ENCODE measurements around the gene CARHSP1. TPM values are rescaled to one million over a fixed set of nuclear protein-coding genes. Genes with fewer than 3 reads are reported as not detected.

The CARHSP1 gene
- total RNA-seq, 1 experiment from 2014 or later, result 79.7 TPM

DNA sequence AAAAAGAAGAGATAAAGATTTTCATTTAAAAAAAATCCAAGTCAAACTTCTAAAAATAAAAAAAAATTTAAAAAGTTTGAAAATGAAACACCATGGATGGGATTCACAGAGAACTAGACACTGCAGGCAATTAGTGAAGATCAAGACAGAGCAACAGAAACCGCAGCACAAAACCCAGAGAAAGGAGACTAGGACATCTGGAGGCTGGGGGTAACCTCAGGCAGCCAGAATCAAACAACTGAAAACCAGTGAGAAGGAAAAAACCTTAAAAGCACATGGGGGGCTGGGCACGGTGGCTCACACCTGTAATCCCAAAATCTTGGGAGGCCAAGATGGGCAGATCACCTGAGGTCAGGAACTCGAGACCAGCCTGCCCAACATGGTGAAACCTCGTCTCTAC is 44.0 kb upstream of the CARHSP1 start:
- DNase-seq (ENCODE audit: low read depth, low spot score) (no peak), ATAC-seq (no peak)
- H3K9me2 ChIP-seq (ENCODE audit: insufficient read depth), result no peaks in the 10 kb centered on the region
- H3K4me3 ChIP-seq (replicated peaks in 1 of 2; ENCODE audit: low read depth in 1 of 2, low read length in 2 of 2), result no peak overlapping the region
- H2AFZ ChIP-seq (ENCODE audit: low read depth, low read length, poor library complexity, severe bottlenecking), result no peak overlapping the region
- H3K4me1 ChIP-seq (ENCODE audit: control insufficient read depth in 1 of 2, insufficient read depth in 2 of 2, low read length in 2 of 2), result no peaks in the 10 kb centered on the region
- no TSS peak for BruUV-seq (replicated peaks)
- intact Hi-C loops (cut with micrococcal nuclease), result no loop called here
- TF ChIP-seq, protein P1, sequence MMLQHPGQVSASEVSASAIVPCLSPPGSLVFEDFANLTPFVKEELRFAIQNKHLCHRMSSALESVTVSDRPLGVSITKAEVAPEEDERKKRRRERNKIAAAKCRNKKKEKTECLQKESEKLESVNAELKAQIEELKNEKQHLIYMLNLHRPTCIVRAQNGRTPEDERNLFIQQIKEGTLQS (IDR thresholded peaks at IDR 0.05), result no peak
- TF ChIP-seq FOSL1 (IDR thresholded peaks at IDR 0.05; ENCODE audit: low read depth) (no peak), ELF1 (IDR thresholded peaks at IDR 0.05; ENCODE audit: borderline replicate concordance, low read depth) (no peak), TCF7L2 (IDR thresholded peaks at IDR 0.05; ENCODE audit: borderline replicate concordance, extremely low read depth, insufficient read depth, insufficient read length) (no peak), ZNF274 (IDR thresholded peaks at IDR 0.05; ENCODE audit: low read depth, low read length) (no peak), POLR2AphosphoS5 (IDR thresholded peaks at IDR 0.05; ENCODE audit: low read depth, low read length) (no peak), SIN3A (IDR thresholded peaks at IDR 0.05; ENCODE audit: low read depth) (no peak), POLR2A (IDR thresholded peaks at IDR 0.05; ENCODE audit: borderline replicate concordance, extremely low read depth, insufficient read depth, insufficient read length) (no peak), CEBPB (IDR thresholded peaks at IDR 0.05; ENCODE audit: low read depth) (no peak)
- TF ChIP-seq, protein P2, sequence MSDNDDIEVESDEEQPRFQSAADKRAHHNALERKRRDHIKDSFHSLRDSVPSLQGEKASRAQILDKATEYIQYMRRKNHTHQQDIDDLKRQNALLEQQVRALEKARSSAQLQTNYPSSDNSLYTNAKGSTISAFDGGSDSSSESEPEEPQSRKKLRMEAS (IDR thresholded peaks at IDR 0.05), result no peak
- TF ChIP-seq, protein P3, sequence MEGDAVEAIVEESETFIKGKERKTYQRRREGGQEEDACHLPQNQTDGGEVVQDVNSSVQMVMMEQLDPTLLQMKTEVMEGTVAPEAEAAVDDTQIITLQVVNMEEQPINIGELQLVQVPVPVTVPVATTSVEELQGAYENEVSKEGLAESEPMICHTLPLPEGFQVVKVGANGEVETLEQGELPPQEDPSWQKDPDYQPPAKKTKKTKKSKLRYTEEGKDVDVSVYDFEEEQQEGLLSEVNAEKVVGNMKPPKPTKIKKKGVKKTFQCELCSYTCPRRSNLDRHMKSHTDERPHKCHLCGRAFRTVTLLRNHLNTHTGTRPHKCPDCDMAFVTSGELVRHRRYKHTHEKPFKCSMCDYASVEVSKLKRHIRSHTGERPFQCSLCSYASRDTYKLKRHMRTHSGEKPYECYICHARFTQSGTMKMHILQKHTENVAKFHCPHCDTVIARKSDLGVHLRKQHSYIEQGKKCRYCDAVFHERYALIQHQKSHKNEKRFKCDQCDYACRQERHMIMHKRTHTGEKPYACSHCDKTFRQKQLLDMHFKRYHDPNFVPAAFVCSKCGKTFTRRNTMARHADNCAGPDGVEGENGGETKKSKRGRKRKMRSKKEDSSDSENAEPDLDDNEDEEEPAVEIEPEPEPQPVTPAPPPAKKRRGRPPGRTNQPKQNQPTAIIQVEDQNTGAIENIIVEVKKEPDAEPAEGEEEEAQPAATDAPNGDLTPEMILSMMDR (IDR thresholded peaks at IDR 0.05 in 2 of 3, conservative IDR thresholded peaks at IDR 0.05 in 1 of 3; ENCODE audit: borderline replicate concordance in 1 of 3, insufficient read depth in 1 of 3, low read depth in 2 of 3, low read length in 2 of 3), result no peak
- TF ChIP-seq, protein P4, sequence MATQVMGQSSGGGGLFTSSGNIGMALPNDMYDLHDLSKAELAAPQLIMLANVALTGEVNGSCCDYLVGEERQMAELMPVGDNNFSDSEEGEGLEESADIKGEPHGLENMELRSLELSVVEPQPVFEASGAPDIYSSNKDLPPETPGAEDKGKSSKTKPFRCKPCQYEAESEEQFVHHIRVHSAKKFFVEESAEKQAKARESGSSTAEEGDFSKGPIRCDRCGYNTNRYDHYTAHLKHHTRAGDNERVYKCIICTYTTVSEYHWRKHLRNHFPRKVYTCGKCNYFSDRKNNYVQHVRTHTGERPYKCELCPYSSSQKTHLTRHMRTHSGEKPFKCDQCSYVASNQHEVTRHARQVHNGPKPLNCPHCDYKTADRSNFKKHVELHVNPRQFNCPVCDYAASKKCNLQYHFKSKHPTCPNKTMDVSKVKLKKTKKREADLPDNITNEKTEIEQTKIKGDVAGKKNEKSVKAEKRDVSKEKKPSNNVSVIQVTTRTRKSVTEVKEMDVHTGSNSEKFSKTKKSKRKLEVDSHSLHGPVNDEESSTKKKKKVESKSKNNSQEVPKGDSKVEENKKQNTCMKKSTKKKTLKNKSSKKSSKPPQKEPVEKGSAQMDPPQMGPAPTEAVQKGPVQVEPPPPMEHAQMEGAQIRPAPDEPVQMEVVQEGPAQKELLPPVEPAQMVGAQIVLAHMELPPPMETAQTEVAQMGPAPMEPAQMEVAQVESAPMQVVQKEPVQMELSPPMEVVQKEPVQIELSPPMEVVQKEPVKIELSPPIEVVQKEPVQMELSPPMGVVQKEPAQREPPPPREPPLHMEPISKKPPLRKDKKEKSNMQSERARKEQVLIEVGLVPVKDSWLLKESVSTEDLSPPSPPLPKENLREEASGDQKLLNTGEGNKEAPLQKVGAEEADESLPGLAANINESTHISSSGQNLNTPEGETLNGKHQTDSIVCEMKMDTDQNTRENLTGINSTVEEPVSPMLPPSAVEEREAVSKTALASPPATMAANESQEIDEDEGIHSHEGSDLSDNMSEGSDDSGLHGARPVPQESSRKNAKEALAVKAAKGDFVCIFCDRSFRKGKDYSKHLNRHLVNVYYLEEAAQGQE (IDR thresholded peaks at IDR 0.05; ENCODE audit: low read depth), result no peak
- H3K27ac ChIP-seq (ENCODE audit: low read depth, low read length), result no peak overlapping the region
- no peaks in the 10 kb centered on the region for H3K9me3 ChIP-seq (ENCODE audit: control insufficient read depth in 1 of 2, insufficient read depth in 1 of 2, low read depth in 1 of 2, low read length in 2 of 2)
- H4K20me1 ChIP-seq (ENCODE audit: insufficient read depth), result no peaks in the 10 kb centered on the region
- no peak overlapping the region for H3K4me2 ChIP-seq (ENCODE audit: low read length)
- H3K9ac ChIP-seq (ENCODE audit: low read length), result no peak overlapping the region
- ChIA-PET RAD21 (ENCODE audit: low non-redundant PET in 1 of 2, low total read pairs in 2 of 2, uncharacterized antibody in 2 of 2, unreplicated experiment in 2 of 2) (no interaction called here), POLR2A (no interaction called here), CTCF (no interaction called here)
- H3K36me3 ChIP-seq (ENCODE audit: control insufficient read depth in 1 of 2, insufficient read depth in 2 of 2, low read length in 2 of 2), result peaks cover 26 to 42% of the 10 kb centered on the region in 2 experiments; a peak in 3 of 4 replicates
- H3K79me2 ChIP-seq (ENCODE audit: insufficient read depth, low read length), result peaks cover 62% of the 10 kb centered on the region
- no peaks in the 10 kb centered on the region for H3K27me3 ChIP-seq (ENCODE audit: insufficient read depth, low read length)
